Activated naive CD4-positive, alpha-beta T cell treated with anti-CD3 and anti-CD28 coated beads, Interleukin-2, amount 50 U/mL, for 16 hours (primary cell): ENCODE measurements around the gene SKAP2.

Source experiments
- DNase-seq: peaks from one replicate; pipeline ENCODE4 v3.0.0-alpha.2; 2020

The SKAP2 gene

DNA sequence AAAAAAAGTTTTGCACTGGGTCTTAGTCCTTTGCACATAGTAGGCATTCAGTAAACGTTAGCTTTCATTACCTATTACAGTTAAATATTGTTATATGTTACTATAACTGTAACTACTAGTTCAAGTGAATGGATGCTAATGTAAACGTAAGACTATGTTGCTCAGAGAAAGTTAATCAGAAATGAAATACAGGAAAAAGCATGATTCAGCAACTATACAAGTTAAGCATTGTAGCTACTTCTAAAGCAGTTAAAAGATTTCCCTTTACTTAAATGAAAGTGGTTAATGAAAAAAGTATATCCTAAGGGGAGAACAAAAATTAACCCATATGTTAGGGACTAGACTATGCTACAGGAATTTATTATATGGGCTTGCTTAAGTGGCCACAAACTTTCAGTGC is 121.2 kb downstream of the SKAP2 start:
- DNase-seq, result no peak

DNA sequence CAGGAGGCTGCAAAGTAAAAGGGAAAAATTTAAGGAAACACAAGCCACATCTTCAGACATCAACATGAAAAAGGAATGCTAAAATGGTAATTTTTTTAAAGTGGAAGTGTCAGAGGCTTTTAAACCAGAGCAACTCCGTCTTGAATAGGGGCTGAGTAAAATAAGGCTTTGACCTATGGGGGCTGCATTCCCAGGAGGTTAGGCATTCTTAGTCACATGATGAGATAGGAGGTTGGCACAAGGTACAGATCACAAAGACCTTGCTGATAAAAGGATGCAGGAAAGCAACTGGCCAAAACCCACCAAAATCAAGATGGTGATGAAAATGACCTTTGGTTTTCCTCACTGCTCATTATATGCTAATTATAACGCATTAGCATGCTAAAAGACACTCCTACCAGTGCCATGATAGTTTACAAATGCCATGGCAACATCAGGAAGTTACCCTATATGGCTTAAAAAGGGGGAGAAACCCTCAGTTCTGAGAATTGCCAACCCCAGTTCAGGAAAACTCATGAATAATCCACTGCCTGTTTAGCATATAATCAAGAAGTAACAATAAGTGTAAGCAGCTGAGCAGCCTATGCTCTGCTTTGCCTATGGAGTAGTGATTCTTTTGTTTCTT is 128.3 kb downstream of the SKAP2 start:
- no peak for DNase-seq

DNA sequence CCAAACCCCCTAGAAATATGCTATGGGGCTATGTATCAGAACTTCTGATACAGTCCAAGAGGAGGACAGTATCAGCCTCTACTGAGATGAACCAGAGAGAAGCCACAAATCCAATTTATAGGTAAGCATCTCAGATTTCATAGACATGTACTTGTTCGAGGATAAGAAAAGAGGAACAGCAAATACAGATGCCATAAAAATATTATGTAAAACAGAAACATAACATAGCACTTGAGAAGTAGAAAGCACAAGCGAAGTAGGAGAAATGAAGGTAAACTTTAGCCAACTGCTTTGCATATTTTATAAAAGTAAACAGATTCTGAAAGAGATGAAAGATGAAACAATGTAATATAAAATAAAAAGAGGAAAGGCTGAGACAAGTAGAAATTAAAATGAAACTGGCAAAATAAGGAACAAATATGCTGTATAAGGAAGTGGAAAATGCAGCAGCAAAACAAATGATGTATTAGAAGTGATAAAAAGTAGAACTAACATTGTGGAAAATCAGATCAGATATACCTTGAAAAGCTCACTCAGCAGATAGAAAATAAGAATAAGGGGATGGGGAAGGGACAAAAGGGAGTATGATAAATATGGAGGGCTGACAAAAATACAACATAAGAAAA is 135.1 kb downstream of the SKAP2 start:
- no peak for DNase-seq

DNA sequence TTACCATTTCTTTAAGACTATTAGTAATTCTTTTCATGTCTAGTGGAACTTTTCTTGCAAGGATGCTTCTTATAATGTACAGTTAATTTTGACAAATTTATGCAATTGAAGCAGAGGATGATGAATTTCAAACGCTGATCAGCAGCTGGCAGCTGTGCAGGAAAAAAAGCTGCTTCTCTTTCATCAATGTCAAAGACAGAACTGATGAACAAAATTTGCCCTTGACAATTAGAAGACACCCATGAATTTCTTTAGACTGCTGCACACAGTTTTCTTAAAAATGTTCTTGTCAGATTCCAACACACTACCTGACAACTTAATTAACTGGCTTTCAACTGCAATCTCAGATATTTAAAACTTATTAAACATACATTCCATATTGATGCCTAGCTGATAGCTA is 138.3 kb downstream of the SKAP2 start:
- no peak for DNase-seq

DNA sequence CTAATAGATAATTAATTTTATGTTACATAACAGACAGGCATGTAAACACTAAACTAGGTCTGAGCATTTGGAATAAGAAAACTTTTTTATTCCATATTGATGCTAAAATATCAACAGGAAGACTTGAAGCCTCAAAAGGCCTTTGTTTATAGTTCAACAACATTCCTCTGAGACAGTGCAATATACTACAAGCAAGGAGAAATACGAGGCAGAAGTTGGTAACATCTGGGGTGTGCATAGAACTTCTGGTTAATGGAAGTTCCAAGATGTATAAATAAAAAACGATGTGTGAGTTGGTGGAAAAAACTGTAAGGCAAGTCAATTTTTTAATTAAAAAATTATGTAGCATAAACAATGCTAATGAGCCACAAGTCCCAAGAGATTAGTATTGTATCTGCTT is 139.6 kb downstream of the SKAP2 start:
- no peak for DNase-seq

DNA sequence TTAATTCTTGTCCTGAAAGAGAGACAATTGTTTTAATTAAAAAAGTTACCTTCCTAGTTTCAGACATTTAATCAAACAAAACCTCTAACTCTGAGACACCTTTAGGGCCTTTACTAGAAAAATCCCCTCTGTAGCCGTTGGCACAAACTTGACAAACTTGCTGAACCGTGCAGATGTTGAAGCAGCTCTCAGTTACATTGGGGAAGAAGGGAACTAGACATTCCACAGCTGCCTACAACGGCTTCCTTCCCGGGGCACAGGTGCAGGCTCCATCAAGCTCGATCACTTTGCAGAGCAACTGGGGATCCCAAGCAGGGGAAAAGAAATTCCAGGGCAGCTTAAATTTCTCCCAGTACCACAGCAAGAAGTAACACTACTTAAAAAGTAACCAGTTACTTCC is 141.3 kb downstream of the SKAP2 start:
- no peak for DNase-seq

DNA sequence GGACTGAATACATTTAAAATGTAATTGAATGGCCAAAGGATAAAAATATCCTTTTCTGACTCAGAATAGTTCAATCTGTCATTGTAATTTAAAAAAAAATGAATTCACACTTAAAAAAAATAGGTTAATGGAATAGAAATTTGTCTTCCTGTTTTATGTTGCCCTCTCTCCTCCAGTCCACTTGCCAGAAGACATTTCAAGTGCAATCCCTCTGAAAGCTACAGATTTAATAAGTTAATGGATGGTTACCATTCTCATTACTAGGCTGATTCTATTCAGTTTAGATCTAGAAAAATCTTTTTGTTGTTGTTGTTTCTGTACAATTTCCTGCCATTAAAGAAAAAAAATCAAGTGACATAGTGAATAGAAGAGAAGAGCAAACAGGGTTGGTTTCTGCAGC is 142.9 kb downstream of the SKAP2 start:
- no peak for DNase-seq

DNA sequence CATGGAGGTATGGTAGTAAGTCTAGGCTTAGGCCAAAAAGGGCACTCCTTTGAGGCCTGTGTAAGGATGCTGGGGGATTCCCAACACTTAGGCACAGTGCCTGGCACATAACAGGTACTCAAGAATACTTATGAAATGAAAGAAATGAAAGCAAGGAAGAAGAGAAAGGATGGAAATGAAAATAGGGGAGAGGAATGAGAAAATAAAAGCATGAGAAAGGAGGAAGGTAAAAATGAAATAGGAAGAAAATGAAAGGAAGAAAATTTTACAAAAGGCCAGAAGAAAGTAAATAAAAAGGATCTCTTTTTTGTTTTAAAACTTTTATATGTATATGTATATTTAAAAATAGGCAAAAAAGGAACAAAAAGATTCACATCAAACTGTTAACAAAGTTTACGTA is 146.3 kb downstream of the SKAP2 start:
- no peak for DNase-seq

DNA sequence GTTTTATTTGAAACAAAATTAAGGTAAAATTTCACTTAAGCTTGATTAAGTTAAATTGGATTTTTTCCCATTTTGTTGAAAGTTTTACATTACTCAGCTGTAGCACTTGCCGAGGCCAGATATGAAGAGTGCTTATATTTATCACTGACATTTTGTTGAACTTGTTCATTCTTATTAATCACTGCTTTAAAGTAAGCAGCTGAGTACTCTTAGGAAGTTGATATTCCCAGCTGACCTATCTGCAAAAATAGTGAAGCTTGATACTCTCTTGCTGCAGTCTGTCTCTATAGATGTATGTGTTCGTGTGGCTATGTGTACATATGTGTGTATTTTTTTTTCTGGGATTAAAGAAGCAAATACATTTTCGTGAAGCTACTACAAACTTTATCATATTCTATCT is 150.0 kb downstream of the SKAP2 start:
- no peak for DNase-seq

DNA sequence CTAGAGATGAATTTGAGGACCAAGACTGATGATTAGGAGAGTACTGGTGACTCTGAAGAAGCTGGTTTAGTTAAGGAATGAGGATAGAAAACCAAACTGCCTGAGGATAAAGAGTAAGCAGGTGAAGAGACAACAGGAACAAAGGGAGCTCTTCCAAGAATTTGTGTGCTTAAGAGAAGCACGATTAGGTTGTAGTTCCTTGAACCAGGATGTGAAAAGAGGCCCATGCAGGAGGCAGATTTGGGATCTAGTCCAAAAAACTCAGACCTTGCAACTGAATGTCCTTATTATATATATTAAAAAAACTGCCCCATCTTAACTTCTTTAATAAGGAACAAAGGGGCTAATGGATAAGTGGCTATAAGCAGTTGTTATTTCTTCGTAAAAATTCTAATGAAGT is 150.4 kb downstream of the SKAP2 start:
- no peak for DNase-seq

DNA sequence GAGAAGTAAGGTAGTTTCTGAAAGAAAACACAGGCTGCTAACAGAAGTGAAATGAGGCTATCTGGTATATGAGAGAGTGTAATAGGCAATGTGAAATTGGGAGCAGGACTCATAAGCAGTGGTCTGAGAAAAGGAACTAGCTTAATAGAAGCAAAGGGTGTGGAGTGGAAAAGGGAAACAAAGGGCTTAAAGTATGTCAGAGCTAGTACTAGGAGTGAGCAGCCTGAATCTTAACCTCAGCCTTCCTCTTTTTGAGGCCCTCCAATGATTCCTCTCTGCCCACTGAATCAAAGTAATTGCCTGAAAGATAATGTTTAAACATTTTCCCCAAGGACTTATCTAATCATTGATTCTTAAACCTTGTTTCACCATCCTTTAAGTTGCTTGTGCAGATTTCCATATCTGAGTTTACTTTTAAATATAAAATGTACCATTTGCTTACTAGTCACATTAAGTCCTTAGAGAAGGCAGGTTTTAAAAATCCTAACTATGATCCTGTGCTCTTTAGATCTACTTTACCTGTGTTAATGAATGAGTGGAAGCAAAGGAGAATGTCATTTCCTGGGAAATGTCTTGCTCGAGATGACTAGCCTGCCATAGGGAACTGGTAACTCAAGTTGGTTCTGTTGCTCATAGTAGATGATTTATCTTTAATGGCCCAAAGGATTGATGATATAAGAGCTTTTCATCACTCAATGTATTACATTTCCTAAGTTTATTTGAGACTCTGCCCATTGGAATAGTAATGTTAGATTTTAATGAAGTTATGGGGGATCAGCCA is 155.0 kb downstream of the SKAP2 start:
- DNase-seq, result no peak

DNA sequence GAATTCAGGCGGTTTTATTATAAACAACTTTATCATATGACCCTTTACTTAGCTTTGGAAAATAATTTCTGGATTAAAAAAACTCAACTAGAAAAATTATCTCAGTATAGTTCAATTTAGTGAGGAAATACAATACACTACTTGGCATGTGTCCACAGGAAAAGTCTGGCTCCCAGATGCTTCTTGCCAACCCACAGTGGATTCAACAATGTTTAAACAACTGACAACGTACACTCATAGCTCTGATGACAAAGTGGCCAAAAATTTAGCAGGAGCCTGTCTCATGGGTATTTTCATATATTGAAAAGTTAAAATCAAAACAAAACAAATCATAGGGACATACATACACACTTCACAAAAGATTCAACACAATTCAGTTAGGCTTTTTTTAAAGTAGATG is 158.8 kb downstream of the SKAP2 start:
- DNase-seq, result no peak

DNA sequence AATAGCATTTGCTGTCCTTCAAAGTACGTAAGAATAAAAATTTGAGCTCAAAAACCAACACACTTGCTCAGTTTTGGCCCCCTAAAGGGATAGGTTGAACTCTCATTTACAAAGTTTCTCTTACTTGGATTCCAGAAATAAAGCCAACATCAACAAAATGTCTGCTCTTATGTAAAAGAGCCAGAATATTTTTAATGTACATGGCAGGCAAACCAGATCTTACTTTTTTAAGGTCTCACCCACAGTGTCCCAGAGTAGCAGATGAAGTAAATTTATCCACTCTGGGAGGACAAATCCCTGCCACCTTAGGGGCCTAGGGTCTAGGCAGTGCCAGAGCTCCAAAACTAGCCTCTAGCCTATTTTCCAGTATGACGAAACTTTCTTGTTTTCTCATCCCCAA is 159.6 kb downstream of the SKAP2 start:
- DNase-seq, result no peak

DNA sequence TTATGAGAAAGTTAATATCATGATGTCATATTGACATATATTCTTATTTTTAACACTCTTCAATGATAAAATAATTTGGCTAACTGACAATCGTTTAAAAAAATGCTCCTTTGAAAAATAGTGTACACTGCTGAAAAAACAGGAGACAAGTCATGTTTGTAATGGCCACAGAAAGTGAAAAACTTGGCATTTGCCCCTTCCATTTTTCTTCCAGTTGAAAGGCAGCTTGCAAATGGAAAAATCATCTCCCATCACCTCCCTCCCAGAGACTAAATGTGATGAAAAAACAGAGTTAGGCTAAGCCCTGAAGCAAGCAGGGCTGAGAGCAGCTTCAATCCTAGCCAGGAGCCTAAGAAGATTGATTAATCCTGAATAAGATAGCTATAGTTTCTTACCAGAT is 160.4 kb downstream of the SKAP2 start:
- no peak for DNase-seq

DNA sequence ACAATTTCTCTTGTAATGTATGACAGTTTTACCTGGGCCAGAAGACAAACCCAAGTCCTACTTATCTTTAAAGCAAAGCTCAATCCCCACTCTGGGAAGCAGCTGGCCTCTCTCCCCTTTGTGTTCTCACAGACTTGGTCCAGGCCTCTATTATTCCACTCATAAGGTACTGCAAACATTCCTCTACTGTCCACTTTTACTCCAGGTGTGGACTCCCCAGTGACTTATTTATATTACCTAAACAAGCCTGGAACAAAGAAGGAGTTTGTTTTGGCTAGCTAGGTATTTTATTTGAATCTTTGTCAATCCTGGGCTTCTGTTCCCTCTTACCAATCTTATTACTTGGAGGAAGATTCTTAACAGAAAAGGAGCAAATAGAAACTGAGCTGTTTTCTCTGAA is 163.5 kb downstream of the SKAP2 start:
- DNase-seq, result no peak

DNA sequence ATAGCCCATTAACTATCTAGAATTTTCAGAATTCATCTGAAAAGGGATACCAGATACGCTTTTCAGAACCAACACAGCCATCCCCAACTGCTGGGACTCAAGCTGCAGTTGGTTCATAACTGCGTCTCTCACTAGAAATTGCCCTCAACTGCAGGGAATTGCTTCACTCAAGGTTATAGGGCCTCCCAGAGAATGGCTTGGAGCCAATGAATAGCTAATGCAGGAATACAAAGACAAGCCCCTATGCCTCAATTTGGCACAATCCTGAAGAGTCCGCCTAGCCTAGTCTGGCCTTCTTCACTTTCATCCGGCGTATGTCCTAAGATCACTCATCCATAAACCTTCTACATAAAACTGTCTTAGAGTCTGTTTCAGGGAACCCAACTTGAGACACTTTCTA is 164.0 kb downstream of the SKAP2 start:
- DNase-seq, result no peak

DNA sequence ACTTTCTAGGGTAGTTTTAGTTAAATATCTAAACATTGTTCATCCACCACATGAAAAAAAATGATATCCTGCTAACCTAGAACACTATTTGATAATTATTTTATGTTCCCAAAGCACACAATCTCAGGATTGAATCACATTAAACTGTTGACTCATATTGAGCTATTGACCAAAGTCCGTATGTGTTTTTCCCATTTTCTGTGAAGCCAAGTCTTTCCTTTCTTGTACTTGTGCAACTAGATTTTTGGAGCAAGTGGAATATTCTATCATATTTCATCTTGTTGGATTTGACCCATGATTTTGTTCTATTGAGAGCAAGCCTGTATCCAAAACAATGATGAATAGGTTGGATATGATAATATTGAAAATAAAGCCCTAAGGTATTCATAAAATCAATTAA is 164.6 kb downstream of the SKAP2 start:
- DNase-seq, result no peak

DNA sequence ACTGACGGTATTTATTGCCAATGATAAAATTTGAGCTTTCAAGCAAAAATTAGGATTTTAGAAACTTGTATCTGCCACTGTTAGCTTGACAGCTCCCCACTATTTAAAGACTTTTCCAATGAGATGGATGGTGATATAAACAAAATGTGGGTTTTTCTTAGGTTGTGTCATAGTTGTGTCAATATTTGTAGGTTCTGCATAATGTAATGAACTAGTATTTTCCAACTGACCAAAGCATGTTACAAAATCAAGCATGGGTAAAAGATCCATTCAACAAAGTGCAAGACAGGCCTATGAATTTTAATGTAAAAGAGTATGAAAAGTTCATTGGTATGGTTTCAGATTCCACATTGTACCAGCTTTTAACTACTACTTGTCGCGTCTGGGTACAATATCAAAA is 165.6 kb downstream of the SKAP2 start:
- no peak for DNase-seq

DNA sequence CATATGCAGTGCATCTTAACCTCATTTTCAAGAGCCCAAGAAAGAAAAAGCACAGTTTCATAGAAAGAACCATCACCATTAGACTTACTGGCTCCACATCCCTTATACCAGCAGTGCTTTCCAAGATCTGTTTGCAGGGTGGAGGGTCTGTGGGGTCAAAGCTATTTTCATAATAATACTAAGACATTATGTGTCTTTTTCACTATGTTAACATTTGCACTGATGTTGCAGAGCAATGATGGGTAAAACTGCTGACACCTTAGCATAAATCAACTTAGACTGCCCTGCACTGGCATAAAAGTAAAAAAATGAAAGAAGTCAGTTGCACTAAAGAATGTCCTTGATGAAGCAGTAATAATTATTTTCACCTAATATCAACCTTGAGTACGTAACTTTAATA is 166.2 kb downstream of the SKAP2 start:
- DNase-seq, result no peak

DNA sequence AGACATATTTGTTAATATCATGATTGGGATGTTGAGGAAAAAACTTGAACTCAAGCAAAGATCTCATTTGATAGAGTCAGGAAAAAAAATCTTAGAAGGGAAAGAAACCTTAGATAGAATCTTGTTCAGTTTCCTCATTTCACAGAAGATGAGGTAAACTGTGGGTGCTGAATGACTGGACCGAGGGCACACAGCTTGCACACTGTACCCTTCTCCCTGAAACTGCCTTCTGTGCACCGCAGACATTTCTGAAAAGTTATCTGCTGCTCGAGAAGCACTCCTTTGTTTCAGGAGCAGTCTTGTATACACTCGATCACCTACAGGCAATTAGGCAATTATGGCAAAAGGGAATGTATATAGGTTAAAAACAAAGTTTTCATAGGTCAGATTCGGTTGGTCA is 167.4 kb downstream of the SKAP2 start:
- no peak for DNase-seq

DNA sequence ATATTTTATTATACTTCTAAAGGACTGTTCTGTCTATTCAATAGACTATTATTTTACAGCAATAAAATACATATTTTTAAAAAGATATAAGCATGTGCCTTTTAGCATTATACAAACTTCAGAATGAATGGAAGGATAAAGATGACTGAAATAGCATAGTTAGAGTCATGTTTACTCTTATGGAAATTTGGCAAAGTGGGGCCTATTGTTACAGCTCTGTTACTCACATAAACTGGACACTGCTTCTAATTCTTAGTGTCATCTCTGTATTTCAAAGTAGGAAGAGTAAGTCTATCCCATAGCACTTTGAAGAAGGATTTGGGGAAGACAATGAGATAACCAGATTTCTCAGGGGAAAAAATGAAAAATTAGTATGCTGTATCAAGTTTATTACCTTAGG is 168.2 kb downstream of the SKAP2 start:
- DNase-seq, result no peak

DNA sequence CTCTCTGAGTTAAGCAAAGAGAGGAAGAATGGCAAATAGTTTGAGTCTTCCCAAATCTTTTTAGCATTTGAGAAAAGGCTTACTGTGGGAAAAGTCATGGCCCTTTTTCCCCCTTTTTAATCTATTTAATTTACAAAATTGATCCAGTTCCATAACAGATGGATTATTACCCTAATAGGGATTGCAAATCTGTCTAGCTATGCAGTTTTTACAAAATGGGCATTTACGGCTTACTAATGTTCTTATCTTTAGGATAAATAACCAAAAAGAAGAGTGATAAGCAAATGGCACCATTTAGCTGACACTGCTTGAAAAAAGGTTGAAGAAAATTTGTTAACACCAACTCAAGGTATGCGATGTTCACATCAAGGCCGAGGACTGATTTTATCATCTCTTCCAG is 169.7 kb downstream of the SKAP2 start:
- DNase-seq, result no peak

DNA sequence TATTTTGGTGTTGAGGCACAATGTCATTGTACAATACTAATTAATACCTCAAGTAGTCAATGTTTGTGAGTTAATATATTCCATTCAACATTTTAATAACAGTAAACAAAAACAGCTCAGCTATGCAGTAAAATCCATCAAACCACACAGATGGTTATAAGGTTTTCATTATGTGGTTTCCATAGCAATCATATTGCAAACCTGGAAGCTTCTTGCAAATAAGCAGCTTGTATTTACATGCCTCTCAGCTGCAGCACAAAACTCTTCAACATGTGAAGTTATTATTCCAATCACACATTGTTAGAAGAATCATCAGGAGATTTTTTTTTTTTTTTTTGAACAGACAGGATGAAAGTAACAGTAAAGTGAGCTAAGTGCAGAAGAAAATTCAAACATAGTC is 170.2 kb downstream of the SKAP2 start:
- DNase-seq, result no peak

DNA sequence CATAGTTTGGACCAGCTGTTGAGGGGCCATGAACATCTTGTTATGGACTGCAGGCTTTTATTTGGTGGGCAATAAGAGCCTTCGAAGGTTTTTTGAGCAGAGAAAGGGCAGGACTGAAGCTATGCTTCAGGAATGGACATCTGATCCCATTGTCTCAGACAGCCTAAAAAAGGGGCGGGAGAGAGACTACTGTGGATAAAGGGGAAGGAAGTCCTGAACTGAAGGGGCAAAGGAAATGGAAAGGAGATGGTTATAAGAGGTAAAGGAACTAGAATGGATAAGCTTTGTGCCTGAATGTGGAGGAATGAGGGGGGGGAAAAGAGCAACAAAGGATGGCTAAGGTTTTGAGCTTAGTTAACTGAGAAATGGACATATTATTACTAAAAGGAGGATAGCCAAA is 172.5 kb downstream of the SKAP2 start:
- DNase-seq, result no peak

DNA sequence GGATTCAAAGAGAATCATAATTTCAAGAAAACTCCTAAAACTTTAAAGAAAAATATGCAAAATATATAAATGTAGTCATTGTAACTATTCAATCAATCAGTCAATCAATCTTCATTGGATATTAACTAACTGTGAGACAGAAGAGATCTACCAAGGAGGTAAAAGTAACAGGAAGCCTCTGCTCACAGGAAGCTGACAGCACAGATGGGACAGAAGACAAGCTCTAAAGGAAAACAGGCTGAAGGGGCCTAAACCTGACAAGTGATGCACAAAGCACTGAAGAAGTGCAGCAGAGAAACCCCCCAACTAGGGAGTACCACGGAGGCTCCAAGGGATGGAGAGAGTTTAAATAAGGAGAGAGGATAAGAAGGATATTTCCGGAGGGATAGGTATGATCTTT is 173.0 kb downstream of the SKAP2 start:
- no peak for DNase-seq
